ENCODE data around the gene MYD88. TPM values are rescaled to one million over a fixed set of nuclear protein-coding genes. Genes with fewer than 3 reads are reported as not detected.

MYD88 gene
- total and polyA plus RNA-seq, 4 donors, result 15.4 to 60.3 (median 44.1) TPM

DNA sequence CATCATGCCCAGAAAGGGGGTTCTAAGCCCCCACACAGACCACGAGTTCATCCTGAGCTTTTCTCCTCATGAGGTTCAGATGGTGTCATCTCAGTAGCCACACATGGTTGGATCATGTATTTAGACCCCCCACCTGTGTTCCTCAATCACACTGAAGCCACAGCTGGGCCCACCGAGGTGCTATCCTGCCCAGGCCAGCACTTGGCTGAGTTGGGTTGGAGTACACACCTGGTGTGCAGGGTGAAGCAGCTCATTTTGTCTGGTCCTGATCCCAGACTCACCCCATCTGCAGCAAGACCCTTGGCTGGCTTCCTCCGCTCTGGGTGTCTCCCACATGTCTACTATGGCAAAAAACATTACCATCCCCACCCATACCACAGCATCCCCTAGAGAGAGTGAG, 43.5 kb upstream of the MYD88 start (continued):
- TF ChIP-seq GABPA (IDR thresholded peaks at IDR 0.05 in 1 of 2, conservative IDR thresholded peaks at IDR 0.05 in 1 of 2) (no peak), MAX (IDR thresholded peaks at IDR 0.05) (no peak), JUND (IDR thresholded peaks at IDR 0.05) (no peak), EGR1 (IDR thresholded peaks at IDR 0.05; ENCODE audit: low read depth in 2 of 2) (no peak), HNF4G (IDR thresholded peaks at IDR 0.05) (no peak), NR2F2 (IDR thresholded peaks at IDR 0.05) (no peak), ATF3 (IDR thresholded peaks at IDR 0.05) (no peak), TAF1 (conservative IDR thresholded peaks at IDR 0.05) (no peak), YY1 (IDR thresholded peaks at IDR 0.05) (no peak)

GRCh38 chr3:38095669-38096483, 42.6 kb upstream of the MYD88 start:
- H3K4me3 ChIP-seq (ENCODE audit: low read depth in 1 of 3, low read length in 3 of 3), result no peak overlapping the region
- no peaks in the 10 kb centered on the region for H3K9me3 ChIP-seq (ENCODE audit: control insufficient read depth in 4 of 4, low read length in 3 of 4)
- no peaks in the 10 kb centered on the region for H3K27me3 ChIP-seq (ENCODE audit: control insufficient read depth in 4 of 4, insufficient read depth in 4 of 4, low read length in 3 of 4)
- TF ChIP-seq, protein P1, sequence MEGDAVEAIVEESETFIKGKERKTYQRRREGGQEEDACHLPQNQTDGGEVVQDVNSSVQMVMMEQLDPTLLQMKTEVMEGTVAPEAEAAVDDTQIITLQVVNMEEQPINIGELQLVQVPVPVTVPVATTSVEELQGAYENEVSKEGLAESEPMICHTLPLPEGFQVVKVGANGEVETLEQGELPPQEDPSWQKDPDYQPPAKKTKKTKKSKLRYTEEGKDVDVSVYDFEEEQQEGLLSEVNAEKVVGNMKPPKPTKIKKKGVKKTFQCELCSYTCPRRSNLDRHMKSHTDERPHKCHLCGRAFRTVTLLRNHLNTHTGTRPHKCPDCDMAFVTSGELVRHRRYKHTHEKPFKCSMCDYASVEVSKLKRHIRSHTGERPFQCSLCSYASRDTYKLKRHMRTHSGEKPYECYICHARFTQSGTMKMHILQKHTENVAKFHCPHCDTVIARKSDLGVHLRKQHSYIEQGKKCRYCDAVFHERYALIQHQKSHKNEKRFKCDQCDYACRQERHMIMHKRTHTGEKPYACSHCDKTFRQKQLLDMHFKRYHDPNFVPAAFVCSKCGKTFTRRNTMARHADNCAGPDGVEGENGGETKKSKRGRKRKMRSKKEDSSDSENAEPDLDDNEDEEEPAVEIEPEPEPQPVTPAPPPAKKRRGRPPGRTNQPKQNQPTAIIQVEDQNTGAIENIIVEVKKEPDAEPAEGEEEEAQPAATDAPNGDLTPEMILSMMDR (IDR thresholded peaks at IDR 0.05; ENCODE audit: low read depth, low read length, missing input control), result no peak
- TF ChIP-seq TAF1 (conservative IDR thresholded peaks at IDR 0.05), result no peak
- TF ChIP-seq SP1 (IDR thresholded peaks at IDR 0.05), result no peak
- no peak overlapping the region for H3K27ac ChIP-seq (ENCODE audit: low read depth in 1 of 2, low read length in 2 of 2)
- no peaks in the 10 kb centered on the region for H3K4me1 ChIP-seq (ENCODE audit: control insufficient read depth in 4 of 4, insufficient read depth in 4 of 4, low read length in 3 of 4)
- no peaks in the 10 kb centered on the region for H3K36me3 ChIP-seq (ENCODE audit: control insufficient read depth in 4 of 4, insufficient read depth in 3 of 4, low read depth in 1 of 4, low read length in 3 of 4)
- H3K9ac ChIP-seq (ENCODE audit: low read depth in 1 of 2, low read length in 2 of 2), result no peak overlapping the region
- 94% methylated on average over 6 of the region's 6 CpGs for WGBS
- no peak for DNase-seq (ENCODE audit: low spot score)

- no peaks in the 10 kb centered on the region for H3K27me3 ChIP-seq (ENCODE audit: control insufficient read depth in 4 of 4, insufficient read depth in 4 of 4, low read length in 3 of 4)
- WGBS, result 84% methylated on average over 19 of the region's 19 CpGs
- no peak overlapping the region for H3K4me3 ChIP-seq (ENCODE audit: low read depth in 1 of 3, low read length in 3 of 3)
- no peak overlapping the region for H3K9ac ChIP-seq (ENCODE audit: low read depth in 1 of 2, low read length in 2 of 2)
- H3K9me3 ChIP-seq (ENCODE audit: control insufficient read depth in 4 of 4, low read length in 3 of 4), result no peaks in the 10 kb centered on the region
- no peaks in the 10 kb centered on the region for H3K36me3 ChIP-seq (ENCODE audit: control insufficient read depth in 4 of 4, insufficient read depth in 3 of 4, low read depth in 1 of 4, low read length in 3 of 4)
- no peak for TF ChIP-seq YY1 (IDR thresholded peaks at IDR 0.05)
- TF ChIP-seq MAX (IDR thresholded peaks at IDR 0.05), result no peak
- no peak for TF ChIP-seq JUND (IDR thresholded peaks at IDR 0.05)
- H3K4me1 ChIP-seq (ENCODE audit: control insufficient read depth in 4 of 4, insufficient read depth in 4 of 4, low read length in 3 of 4), result no peaks in the 10 kb centered on the region
- H3K27ac ChIP-seq (ENCODE audit: low read depth in 1 of 2, low read length in 2 of 2), result no peak overlapping the region
- no peak for DNase-seq (ENCODE audit: low spot score)
Measured at GRCh38 chr3:38097446-38098375, 40.8 kb upstream of the MYD88 start.

Data from liver (tissue), 9 donors.